ENCODE data around the gene CCDC201.

The CCDC201 gene

GRCh38 chr7:45873035-45873354 is at the start of gene CCDC201:
CCDC201 (minus strand) TSS chr7:45873082; CDS start chr7:45873007, 75 bp downstream.
- DNase-seq, result no peak

GRCh38 chr7:45921699-45922519 is 49.0 kb upstream of the CCDC201 start:
- no peak for DNase-seq

GRCh38 chr7:45921381-45921698 is 48.5 kb upstream of the CCDC201 start:
- no peak for DNase-seq

- no peak for DNase-seq
Observed at GRCh38 chr7:45920502-45921380, 47.9 kb upstream of the CCDC201 start, which contains the start of gene IGFBP3. IGFBP3 (minus strand) TSS chr7:45921272; CDS start chr7:45921140, 132 bp downstream.

GRCh38 chr7:45919993-45920459 is 47.1 kb upstream of the CCDC201 start:
- no peak for DNase-seq

- DNase-seq, result no peak
Observed at GRCh38 chr7:45919231-45919784, 46.4 kb upstream of the CCDC201 start.

- DNase-seq, result no peak
Observed at GRCh38 chr7:45918556-45918955, 45.7 kb upstream of the CCDC201 start.

GRCh38 chr7:45917658-45918057 is 44.8 kb upstream of the CCDC201 start:
- DNase-seq, result peak; percentile 29

- no peak for DNase-seq
Observed at GRCh38 chr7:45917064-45917463, 44.2 kb upstream of the CCDC201 start.

GRCh38 chr7:45915606-45916005 is 42.7 kb upstream of the CCDC201 start:
- DNase-seq, result no peak

GRCh38 chr7:45914911-45915310 is 42.0 kb upstream of the CCDC201 start:
- DNase-seq, result no peak

GRCh38 chr7:45912972-45913371 is 40.1 kb upstream of the CCDC201 start:
- DNase-seq, result no peak

GRCh38 chr7:45911311-45911710 is 38.4 kb upstream of the CCDC201 start:
- no peak for DNase-seq

- no peak for DNase-seq
Observed at GRCh38 chr7:45910855-45911254, 38.0 kb upstream of the CCDC201 start.

- DNase-seq, result no peak
Observed at GRCh38 chr7:45909561-45909960, 36.7 kb upstream of the CCDC201 start.

GRCh38 chr7:45902820-45903219 is 29.9 kb upstream of the CCDC201 start:
- no peak for DNase-seq

- DNase-seq, result no peak
Observed at GRCh38 chr7:45901566-45901965, 28.7 kb upstream of the CCDC201 start.

GRCh38 chr7:45898222-45898621 is 25.3 kb upstream of the CCDC201 start:
- no peak for DNase-seq

- DNase-seq, result no peak
Observed at GRCh38 chr7:45897042-45897690, 24.3 kb upstream of the CCDC201 start.

- DNase-seq, result no peak
Observed at GRCh38 chr7:45894665-45895062, 21.8 kb upstream of the CCDC201 start.

- no peak for DNase-seq
Observed at GRCh38 chr7:45893996-45894664, 21.2 kb upstream of the CCDC201 start.

GRCh38 chr7:45893374-45893995 is 20.6 kb upstream of the CCDC201 start:
- DNase-seq, result no peak
